GM23338 (cell line): ENCODE data around the gene KLHL25. TPM values are rescaled to one million over a fixed set of nuclear protein-coding genes. Genes with fewer than 3 reads are reported as not detected.

Experiments
- ATAC-seq: fragments of 200-7000 bp; cut with Tn5 transposase; 3 replicates; pipeline ENCODE4 v1.9.1; 2020
- DNase-seq: peaks from one replicate; pipeline ENCODE4 v3.0.0-alpha.2; 2015; ENCODE audit warnings: low spot score
- H2AFZ ChIP-seq: fragments of 200-600 bp; sonication (generic); 2 replicates; pipeline ENCODE4 v1.8.0; 2016; ENCODE audit warnings: antibody characterized with exemption, mild to moderate bottlenecking, moderate library complexity
- H3F3A ChIP-seq: fragments of 200-600 bp; sonication (generic); replicated peaks from 2 replicates; pipeline ENCODE4 v1.8.0; 2017; ENCODE audit warnings: antibody characterized with exemption, mixed run types, low read depth
- H3K27ac ChIP-seq: fragments of 200-600 bp; sonication (generic); 2 replicates; pipeline ENCODE4 v1.6.1; 2016; ENCODE audit warnings: low read depth
- H3K27me3 ChIP-seq: fragments of 200-600 bp; sonication (generic); 2 replicates; pipeline ENCODE4 v1.8.0; 2016; ENCODE audit warnings: mild to moderate bottlenecking, mixed run types, moderate library complexity; ENCODE audit not compliant: insufficient read depth
- H3K36me3 ChIP-seq: fragments of 200-600 bp; sonication (generic); 2 replicates; pipeline ENCODE4 v1.8.0; 2016; ENCODE audit warnings: mild to moderate bottlenecking; ENCODE audit not compliant: insufficient read depth
- H3K4me1 ChIP-seq: fragments of 200-600 bp; sonication (generic); 2 replicates; pipeline ENCODE4 v1.8.0; 2016; ENCODE audit warnings: mild to moderate bottlenecking, moderate library complexity; ENCODE audit not compliant: insufficient read depth
- H3K4me2 ChIP-seq: fragments of 200-600 bp; sonication (generic); 2 replicates; pipeline ENCODE4 v1.7.1; 2017; ENCODE audit warnings: mixed run types
- H3K4me3 ChIP-seq: fragments of 200-600 bp; sonication (generic); 2 replicates; pipeline ENCODE4 v1.6.1; 2016; ENCODE audit warnings: mixed run types
- H3K79me2 ChIP-seq: fragments of 200-600 bp; sonication (generic); replicated peaks from 2 replicates; pipeline ENCODE4 v1.8.0; 2017; ENCODE audit warnings: mild to moderate bottlenecking; ENCODE audit not compliant: insufficient read depth
- H3K9me2 ChIP-seq: fragments of 200-600 bp; sonication (generic); 2 replicates; pipeline ENCODE4 v1.8.0; 2017; ENCODE audit not compliant: insufficient read depth
- H4K20me1 ChIP-seq: fragments of 200-600 bp; sonication (generic); replicated peaks from 2 replicates; pipeline ENCODE4 v1.8.0; 2017; ENCODE audit warnings: mild to moderate bottlenecking; ENCODE audit not compliant: insufficient read depth
- H3K27ac Mint-ChIP-seq: 2 replicates; pipeline ENCODE4 v1.8.0; 2020; ENCODE audit warnings: inconsistent platforms, mild to moderate bottlenecking, moderate library complexity, mixed read lengths
- H3K27me3 Mint-ChIP-seq: 3 replicates; pipeline ENCODE4 v1.8.0; 2022; ENCODE audit warnings: low read depth, mild to moderate bottlenecking, moderate library complexity, mixed read lengths, inconsistent platforms; ENCODE audit not compliant: insufficient read depth, poor library complexity
- H3K36me3 Mint-ChIP-seq: 3 replicates; pipeline ENCODE4 v1.8.0; 2021; ENCODE audit warnings: low read depth, mild to moderate bottlenecking, inconsistent platforms, moderate library complexity, mixed read lengths
- H3K4me1 Mint-ChIP-seq: 3 replicates; pipeline ENCODE4 v1.8.0; 2020; ENCODE audit warnings: mild to moderate bottlenecking, inconsistent platforms, mixed read lengths
- H3K4me3 Mint-ChIP-seq: 3 replicates; pipeline ENCODE4 v1.8.0; 2021; ENCODE audit warnings: moderate library complexity, mild to moderate bottlenecking, inconsistent platforms, mixed read lengths
- H3K9me3 Mint-ChIP-seq: 3 replicates; pipeline ENCODE4 v1.8.0; 2020; ENCODE audit warnings: moderate library complexity, mild to moderate bottlenecking, inconsistent platforms, mixed read lengths
- CREB1 ChIP-seq: fragments of 250-450 bp; sonication (Bioruptor Pico); IDR thresholded peaks from 2 replicates; pipeline ENCODE4 v1.5.0; 2020; ENCODE audit warnings: low read depth, mild to moderate bottlenecking, moderate library complexity
- CTCF ChIP-seq, 2 experiments: fragments of 200-600 bp in 1 of 2; sonication (generic) in 1 of 2; conservative IDR thresholded peaks; 2 replicates each; pipeline versions ENCODE4 v1.5.1 to v1.6.1; 2016 to 2017; ENCODE audit warnings: antibody characterized with exemption in 2 of 2, low read depth in 2 of 2, mild to moderate bottlenecking in 2 of 2, moderate library complexity in 1 of 2
- ETS1 ChIP-seq: IDR thresholded peaks from 2 replicates; pipeline ENCODE4 v1.6.1; 2016; ENCODE audit warnings: antibody characterized with exemption
- EZH2 ChIP-seq: fragments of 200-600 bp; sonication (generic); IDR thresholded peaks from one replicate; pipeline ENCODE4 v1.8.0; 2017; ENCODE audit warnings: antibody characterized with exemption, mild to moderate bottlenecking, low read depth; ENCODE audit not compliant: unreplicated experiment
- EZH2phosphoT487 ChIP-seq: fragments of 200-600 bp; sonication (generic); IDR thresholded peaks from one replicate; pipeline ENCODE4 v1.8.1; 2018; ENCODE audit warnings: antibody characterized with exemption; ENCODE audit not compliant: unreplicated experiment
- JUNB ChIP-seq: IDR thresholded peaks from one replicate; pipeline ENCODE4 v1.6.1; 2016; ENCODE audit warnings: antibody characterized with exemption; ENCODE audit not compliant: unreplicated experiment
- NANOG ChIP-seq: IDR thresholded peaks from 2 replicates; pipeline ENCODE4 v1.6.1; 2016; ENCODE audit warnings: antibody characterized with exemption, borderline replicate concordance
- POLR2AphosphoS5 ChIP-seq: IDR thresholded peaks from 2 replicates; pipeline ENCODE4 v1.6.1; 2016; ENCODE audit warnings: antibody characterized with exemption, low read depth
- REST ChIP-seq: IDR thresholded peaks from one replicate; pipeline ENCODE4 v1.6.1; 2018; ENCODE audit warnings: antibody characterized with exemption; ENCODE audit not compliant: unreplicated experiment
- ZNF114 ChIP-seq: fragments of 250-450 bp; sonication (Bioruptor Pico); IDR thresholded peaks from 2 replicates; pipeline ENCODE4 v1.5.0; 2020; ENCODE audit warnings: mild to moderate bottlenecking, moderate library complexity
- ZNF331 ChIP-seq: fragments of 250-450 bp; sonication (Bioruptor Pico); IDR thresholded peaks from 2 replicates; pipeline ENCODE4 v1.5.0; 2020; ENCODE audit warnings: low read depth, mild to moderate bottlenecking, moderate library complexity
- polyA plus RNA-seq: library from polyadenylated mRNA; unstranded; fragments of >200 nt; fragmentation: Nextera tagmentation; extraction: Ambion mirVana; gene quantifications from 2 replicates; pipeline ENCODE4 v1.2.1, GENCODE V29; 2016
- total RNA-seq: library from RNA; depleted of rRNA; stranded (reverse); fragments of >200 nt; shearing (Covaris generic); gene quantifications from 2 replicates; pipeline ENCODE4 v1.2.3, GENCODE V29; 2014

Gene KLHL25
- total and polyA plus RNA-seq, 2 experiments from 2014 or later, result 5.2 to 28.5 TPM

- no peak for TF ChIP-seq REST
- TF ChIP-seq EZH2phosphoT487, result no peak
- no peak for TF ChIP-seq JUNB
- TF ChIP-seq ZNF331, result no peak
- TF ChIP-seq POLR2AphosphoS5, result no peak
- no peak for TF ChIP-seq ZNF114 (CRISPR knock-in tag)
Observed at GRCh38 chr15:85780225-85780985, 14.3 kb downstream of the KLHL25 start (continued).

GRCh38 chr15:85779249-85779648 is 15.5 kb downstream of the KLHL25 start:
- H3K4me3 Mint-ChIP-seq, result no peak overlapping the region
- ATAC-seq (no peak), DNase-seq (no peak)
- Histone ChIP-seq H3K4me2 (no peak overlapping the region), H3K4me1 (no peaks in the 10 kb centered on the region; the same call in 1 of the 2 replicates), H4K20me1 (peaks cover 53% of the 10 kb centered on the region), H3F3A (no peaks in the 10 kb centered on the region), H3K9me2 (no peaks in the 10 kb centered on the region), H3K36me3 (no peaks in the 10 kb centered on the region), H3K4me3 (no peak overlapping the region), H3K27ac (no peak overlapping the region), H3K79me2 (peaks cover 100% of the 10 kb centered on the region), H3K27me3 (no peaks in the 10 kb centered on the region), H2AFZ (no peak overlapping the region)
- H3K27ac Mint-ChIP-seq, result no peak overlapping the region
- H3K36me3 Mint-ChIP-seq, result no peaks in the 10 kb centered on the region; the same call in 2 of the 3 replicates
- H3K27me3 Mint-ChIP-seq, result peaks cover 9% of the 10 kb centered on the region
- no peaks in the 10 kb centered on the region for H3K9me3 Mint-ChIP-seq
- H3K4me1 Mint-ChIP-seq, result peaks cover 40% of the 10 kb centered on the region
- TF ChIP-seq NANOG (no peak), JUNB (no peak), ETS1 (no peak), EZH2 (no peak), CREB1 (no peak), REST (no peak), EZH2phosphoT487 (no peak), ZNF114 (CRISPR knock-in tag) (no peak), CTCF (conservative IDR thresholded peaks at IDR 0.05; ENCODE audit: low read depth in 2 of 2) (no peak), ZNF331 (no peak)
